Measurements from ENCODE around the gene IDH3A.

The IDH3A gene

DNA sequence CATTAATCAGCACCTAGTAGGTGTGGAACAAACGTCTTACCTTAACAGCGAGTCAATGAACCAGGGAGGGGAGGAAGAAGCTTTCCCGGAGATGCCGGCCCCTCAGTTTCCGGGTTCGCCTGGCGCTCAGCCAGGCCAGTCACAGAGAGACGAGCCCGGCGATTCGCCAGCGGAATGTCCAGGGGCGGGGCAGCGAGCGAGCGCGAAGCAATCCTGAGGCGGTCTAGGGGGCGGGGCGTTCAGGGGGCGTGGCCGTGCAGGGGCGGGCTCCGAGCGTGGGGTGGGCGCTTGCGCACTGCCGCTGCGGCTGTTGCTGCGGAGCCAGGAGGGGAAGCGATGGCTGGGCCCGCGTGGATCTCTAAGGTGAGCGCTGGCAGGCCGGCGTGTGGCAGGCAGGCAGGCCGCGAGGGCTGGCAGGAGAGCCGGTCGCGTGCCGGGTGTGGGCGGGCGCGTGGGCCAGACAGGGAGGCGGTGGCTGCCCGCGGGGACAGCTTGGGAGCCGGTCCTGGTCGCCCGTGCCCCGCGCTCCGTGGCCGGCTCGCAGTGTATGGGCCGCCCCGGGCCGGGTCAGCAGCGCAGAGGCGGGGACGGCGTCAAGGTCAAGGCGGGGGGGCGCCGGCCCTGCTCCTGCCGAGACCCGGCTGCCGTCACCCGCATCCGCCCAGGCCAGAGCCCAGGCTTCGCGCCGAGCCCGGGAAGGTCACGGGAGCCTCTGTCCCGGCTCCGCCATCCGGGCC is at the start of gene IDH3A:
Gene IDH3A, plus strand, starts transcription at position 295 of the 737 bp plus-strand sequence. Its CDS starts 42 bp downstream, at position 337.
- DNase-seq (ENCODE audit: low read depth): peak; percentile 95

DNA sequence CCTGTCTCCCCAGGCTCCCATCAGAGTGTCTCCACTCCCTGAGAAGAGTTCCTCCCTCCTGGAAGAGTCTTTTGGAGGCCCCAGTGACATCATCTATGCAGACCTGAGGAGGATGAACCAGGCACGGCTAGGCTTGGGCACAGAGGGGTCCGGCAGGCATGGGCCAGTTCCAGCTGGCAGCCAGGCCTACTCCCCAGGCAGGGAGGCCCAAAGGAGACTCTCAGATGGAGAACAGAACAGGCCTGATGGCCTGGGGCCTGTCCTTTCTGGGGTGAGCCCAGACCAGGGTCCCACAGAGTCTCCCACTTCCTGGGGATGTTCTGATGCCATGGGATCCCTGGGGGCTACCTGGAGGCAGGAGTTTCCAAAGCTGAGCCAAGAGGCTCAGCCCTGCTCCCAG is 48.3 kb upstream of the IDH3A start:
- DNase-seq (ENCODE audit: low read depth): no peak

DNA sequence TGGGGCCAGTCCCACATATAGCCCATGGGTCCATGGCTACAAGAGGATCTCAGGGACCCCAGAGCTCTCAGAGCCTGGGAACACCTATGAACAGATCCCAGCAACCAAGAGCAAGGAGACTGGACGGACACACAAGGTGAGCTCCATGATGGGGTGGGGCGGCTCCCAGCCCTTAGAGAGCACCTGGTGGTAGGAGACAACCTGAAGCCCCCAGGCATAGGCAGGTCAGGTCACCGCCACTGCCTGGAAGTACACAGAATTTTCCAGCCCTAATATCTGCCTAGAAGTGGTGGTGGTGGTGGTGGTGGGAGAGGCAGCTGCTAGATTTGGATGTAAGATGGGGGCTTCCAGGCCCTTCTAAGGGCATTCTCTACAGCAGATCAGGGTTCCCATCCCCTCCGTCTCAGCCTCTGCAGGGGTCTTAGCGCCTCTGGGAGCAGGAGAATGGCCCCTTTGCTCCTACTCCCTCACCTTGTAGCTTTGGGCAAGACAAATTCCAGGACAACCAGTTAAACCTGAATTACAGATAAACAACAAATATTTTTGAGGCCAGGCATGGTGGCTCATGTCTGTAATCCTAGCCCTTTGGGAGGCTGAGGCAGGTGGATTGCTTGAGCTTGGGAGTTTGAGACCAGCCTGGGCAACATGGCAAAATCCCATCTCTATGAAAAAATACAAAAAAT is 47.6 kb upstream of the IDH3A start:
- no peak for DNase-seq (ENCODE audit: low read depth)

DNA sequence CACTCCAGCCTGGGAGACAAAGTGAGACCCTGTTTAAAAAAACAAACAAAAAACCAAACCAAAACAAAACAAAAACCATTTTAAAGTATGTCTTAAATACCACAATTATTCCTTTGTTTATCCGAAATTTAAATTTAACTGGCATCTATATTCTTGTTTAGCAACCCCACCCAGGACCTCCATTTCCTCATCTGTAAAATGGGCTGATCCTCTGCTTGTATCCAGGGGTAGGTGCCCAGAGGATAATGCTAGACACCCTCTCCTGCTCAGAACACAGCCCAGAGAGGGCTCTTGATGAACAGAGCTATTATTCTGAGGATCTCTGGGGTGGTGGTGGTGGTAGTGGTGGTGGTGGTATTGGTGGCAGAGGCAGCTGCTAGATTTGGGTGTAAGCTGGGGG is 47.0 kb upstream of the IDH3A start:
- no peak for DNase-seq (ENCODE audit: low read depth)

DNA sequence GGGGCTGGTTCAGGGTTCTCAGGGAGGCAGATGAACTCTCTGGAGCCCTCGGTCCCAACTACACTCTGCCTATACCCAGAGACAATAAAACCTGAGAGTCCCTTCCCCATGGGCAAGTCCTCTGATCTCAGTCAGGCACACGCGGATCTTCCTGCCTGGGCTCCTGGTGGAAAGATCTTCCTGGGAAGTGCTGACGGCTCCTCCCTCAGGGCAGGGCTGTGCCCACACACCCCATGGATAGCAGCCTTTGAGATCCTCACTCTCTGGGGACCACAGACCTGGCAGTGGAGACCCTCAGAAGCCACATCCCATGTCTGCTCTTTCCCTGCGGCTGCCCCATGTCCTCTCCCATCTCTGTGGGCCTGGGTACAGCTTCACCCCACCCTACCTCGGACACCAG is 46.4 kb upstream of the IDH3A start:
- no peak for DNase-seq (ENCODE audit: low read depth)

DNA sequence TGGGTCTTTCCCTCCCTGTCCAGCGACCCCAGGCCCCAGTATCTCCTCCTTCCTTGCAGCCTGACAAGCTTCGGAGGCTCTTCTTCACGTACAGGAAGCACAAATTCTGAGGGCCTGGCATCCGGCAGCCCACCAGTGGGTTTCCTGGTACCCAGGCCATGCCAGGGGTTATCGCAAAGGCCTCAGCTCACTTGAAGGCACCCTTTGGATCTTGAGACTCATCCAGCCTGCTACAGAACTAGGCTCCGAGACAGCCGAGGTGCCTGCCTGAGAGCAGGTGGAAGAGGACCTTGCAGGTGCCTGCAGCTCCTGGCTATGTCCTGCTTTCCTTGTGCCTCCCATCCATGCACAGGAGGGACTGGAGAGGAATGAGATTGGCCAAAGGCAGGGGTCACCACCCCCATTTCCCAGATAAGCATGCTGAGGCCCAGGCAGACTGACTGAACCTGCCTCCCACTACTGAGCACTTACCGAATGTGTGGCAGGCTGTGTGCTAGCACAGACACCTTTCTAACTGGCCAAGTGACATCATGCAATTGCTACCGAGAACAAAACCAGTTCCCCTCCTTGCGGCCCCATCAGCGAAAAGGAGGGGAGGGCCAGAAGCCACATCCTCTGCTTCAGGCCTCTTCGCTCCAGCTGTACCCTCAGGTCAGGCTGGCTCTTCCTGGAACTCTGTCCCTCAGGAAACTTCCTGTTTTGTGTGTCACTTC is 45.6 kb upstream of the IDH3A start:
- DNase-seq (ENCODE audit: low read depth): no peak

DNA sequence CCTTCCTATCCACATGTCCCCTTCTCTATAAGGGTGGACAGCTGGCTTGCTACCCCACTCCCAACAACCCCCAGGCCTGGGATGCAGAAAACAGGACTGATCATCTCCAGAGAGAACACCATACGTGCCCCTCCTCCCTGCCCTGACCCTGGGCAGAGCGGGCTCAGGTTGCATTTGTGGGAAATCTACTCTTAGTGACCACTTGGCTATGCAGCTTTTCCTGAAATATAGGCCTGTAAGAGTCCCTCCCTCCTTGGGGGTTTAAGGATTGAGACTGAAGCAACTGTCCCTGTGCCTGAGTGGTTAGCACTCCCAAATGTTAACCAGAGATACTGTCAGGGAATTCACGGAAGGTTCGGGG is 45.1 kb upstream of the IDH3A start:
- no peak for DNase-seq (ENCODE audit: low read depth)

DNA sequence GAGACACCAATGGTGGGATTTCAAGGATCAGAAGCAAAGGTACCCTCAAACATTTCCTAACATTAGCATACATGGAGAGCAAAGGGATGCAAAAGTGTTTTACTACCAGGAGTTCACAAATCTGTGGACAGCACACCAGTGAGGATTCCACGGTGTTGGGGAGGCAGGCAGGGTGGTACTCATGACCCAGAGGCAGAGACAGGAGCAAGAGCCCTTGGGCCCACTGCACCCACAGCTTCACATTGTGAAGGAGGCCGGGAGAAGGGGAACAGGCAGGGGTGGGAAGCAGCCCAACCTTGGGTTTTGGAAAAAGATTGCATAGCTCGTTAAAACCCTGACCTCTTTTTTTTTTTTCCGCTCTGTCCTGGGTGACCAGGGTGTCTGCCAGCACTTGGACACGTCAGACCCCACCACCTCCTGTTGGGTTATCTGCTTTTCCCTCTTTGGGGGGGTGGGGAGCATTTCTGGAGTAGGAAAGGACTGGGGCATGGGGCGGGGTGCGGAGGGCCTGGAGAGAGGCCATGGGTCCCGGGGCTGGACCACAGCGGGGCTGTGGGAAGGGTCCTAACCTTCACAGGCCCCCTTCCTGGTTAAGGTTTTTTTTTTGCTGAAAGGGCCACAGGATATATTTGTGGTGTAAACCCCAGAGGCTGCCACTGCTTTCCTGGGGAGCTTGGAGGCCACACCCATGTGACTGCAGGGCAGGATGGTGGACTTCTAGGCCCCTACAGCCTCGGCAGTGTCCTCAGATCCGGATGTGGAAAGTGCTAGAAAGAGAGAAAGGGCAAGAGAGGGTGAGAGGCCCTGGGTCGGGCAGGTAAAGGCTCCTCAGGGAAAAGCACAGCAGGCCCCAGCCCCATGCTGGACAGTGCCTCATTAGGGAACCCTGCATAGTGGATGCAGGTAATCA is 44.3 kb upstream of the IDH3A start:
- no peak for DNase-seq (ENCODE audit: low read depth)

DNA sequence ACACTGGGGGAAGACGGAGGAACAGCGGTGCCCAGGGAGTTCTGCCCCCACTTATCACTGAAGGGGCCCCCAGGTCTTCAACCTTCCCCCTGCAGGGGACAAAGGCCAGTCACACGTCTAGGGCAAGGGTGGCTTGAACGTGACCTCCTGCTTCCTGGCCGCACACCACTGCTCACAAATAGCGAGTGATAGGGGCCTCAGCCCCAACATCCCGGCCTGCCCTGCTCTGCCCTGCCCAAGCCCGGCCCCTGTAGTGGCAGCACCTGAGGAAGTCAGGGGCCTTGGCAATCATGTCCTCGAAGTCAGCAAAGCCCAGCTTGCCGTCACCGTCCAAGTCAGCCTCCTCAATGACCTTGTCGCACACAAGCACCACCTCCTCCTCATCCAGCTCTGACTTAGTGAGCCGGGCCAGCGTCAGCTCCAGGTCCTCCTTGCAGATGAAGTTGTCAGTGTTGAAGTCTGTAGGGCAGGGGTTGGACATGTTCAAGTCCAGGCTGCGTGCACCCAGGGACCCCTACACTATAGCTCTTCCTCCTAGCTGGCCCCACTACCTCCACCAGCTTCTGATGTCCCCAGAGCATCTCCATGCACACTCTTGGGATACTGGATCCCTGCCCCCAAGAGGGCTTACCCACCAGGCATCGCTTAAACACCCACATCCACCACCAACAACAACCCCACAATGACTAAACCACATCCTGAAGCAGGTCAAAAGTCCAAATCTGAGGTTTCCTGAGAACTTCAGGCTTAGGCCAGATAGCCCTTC is 43.5 kb upstream of the IDH3A start:
- DNase-seq (ENCODE audit: low read depth): no peak

DNA sequence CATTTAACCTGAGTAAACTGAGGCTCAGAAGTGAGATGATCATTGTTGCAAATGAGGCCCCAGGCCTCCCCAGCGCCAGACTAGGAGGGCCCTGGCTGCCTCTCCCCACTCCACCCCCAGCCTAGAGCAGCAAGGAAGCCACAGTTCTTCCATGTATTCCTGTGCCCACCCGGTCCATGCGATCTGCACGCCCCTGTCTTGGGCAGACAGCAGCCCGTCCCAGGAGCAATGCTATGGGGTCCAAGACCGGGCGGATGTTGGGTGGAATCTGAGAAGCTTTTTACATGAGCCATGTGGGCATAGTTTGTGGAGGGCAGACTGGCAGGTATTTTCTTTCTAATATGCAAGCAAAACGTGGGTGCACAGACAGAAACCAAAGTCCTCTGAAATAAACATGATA is 41.7 kb upstream of the IDH3A start:
- DNase-seq (ENCODE audit: low read depth): no peak

DNA sequence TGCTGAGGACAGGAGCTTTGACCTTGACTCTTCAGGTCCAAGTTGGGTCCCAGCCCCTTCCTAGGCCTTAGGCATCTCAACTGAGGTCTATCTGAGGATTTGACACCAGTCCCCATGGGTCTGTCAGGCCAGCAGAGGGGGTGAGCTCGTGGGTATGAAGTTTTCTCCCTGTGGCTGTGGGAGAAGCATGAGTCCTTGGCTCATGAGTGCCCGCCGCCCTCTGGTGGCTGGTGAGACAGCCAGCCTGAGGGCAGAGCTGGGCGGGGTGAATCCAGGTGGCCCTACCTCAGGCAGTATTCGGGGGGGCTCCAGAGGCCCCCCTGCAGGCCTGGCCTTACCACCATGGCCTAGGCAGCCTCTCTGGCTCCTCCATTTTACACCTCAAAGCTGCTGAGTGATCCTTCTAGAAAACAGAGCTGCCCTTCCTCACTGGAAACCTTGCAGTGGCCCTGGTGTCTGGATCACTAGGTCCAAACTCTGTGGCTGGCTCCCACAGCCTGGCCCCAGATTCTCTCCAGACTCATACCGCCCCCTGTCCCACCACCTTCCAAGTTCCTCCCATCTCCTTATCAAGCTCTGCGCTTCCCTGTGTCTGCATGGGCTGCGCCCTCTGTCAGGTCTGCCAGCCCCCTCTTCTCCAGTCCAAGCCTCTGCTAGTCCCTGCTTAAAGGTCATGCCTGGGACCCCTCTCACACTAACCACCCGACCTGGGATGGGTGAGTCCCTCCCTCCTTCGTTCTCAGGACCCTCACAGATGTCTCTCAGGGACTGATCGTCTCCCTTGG is 40.7 kb upstream of the IDH3A start:
- DNase-seq (ENCODE audit: low read depth): peak; percentile 77

DNA sequence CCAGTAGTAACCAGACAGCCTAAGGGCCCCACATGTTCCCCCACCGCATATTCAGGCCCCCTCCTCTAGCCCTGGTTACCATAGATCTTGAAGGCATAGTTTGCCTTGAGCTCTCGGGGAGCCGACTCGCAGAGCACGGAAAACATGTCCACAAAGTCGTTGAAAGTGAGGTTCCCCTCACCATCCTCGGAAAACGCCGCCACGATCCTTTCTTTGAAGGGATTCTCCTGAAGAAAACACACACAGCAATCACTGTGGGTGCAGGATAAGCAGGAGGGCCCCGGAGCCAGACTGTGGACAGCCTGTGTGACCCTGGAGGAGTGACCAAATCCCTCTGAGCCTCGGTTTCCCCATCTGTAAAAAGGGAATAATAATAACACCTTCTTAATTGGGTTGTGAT is 40.0 kb upstream of the IDH3A start:
- no peak for DNase-seq (ENCODE audit: low read depth)

DNA sequence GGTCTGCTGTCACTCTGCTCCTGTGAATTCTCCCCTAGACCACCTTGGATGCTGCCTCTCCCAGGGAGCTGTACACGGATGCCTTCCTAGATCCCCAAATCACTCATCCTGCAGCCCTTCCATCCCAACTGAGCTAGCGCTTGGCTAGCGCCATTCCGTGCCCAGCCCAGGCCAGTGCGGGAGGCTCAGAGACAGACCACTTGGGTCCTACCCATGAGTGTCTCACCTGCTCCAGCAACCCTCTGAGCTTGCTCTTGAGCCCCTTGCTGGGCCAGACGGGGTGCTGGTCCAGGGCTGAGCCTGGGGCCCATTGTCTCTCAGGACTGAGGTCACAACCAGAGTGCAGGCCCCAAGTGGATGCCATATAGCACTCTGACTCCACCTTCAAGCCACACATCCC is 39.1 kb upstream of the IDH3A start:
- DNase-seq (ENCODE audit: low read depth): no peak

DNA sequence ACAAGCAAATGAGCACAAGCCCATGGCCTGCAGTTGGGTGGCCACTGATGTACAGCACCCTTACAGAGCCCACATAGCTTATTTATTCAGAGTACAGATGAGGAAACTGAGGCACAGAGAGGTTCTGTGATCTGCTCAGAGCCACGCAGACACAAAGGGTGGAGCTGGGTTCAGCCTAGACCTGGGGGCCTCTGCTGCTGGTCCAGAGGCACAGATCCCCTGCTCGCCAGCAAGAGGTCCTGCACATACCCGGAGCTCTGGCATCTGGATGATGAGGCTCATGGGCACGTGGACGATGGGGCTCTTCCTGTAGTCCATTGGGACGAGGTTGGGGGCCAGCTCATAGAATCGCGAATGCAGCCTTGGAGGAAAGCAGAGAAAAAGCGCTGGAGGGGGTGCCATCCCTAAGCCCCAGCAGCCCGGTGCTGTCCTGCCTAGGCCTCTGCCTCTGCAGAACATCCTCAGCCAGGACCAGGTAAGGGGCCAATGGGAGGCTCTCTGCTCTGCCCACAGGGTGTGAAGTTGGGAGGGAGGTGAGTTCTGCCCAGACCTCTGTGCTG is 38.2 kb upstream of the IDH3A start:
- DNase-seq (ENCODE audit: low read depth): no peak

DNA sequence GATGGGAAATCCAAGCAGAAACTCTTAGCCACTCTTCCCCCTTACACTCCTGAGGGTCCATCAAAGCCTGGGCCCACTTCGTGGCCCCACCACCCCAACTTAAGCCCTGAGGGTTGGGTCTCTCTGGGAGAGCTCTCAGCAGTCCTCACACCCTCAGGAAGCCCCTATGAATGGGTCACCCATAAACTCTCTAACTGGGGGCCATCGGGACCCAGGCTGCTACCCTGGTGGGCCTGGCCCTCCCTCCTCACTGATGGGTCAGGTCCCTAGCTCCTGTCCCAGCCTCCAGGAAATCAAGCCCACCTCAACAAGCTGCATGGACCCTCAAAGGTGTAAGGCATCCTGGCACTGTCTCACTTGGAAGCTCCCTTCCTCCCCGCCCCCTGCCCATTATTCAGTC is 37.4 kb upstream of the IDH3A start:
- no peak for DNase-seq (ENCODE audit: low read depth)

DNA sequence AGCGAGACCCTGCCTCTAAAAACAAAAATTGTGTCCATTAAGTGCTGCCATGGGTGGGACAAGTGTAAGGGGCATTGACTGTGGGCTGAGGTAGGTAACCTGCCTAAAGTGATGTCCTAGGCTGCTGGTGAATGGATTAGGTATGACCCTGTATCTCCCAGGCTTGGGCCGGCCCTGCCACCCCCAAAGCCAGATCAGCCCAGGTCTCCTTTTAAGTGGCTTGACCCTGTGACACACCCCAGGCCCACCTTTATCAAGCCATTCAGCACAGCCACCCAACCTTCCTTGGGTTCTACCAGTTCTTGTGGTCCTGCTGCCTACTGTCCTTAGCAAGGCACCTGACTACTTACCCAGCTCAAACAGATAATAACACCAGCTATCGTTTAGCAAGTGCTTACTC is 36.6 kb upstream of the IDH3A start:
- DNase-seq (ENCODE audit: low read depth): no peak

DNA sequence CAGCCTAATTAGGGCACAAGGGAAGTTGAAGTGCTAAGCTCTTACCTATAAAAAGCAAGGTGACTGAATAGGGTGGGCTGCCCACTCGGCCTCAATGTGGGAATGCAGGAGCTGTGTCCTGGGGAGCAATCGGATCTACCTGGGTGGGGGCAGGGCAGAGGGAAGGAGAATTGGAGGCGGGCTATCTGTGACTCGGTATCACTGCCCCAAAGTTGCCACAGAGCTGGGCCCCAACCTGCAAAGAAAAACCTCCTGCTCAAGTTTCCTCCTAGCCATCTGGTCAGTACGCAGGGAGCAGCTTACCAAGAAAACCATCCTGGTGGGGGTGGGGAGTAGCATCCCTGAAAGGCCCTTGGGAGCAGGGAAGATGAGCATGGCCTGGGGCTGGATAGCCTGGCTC is 28.6 kb upstream of the IDH3A start:
- no peak for DNase-seq (ENCODE audit: low read depth)

DNA sequence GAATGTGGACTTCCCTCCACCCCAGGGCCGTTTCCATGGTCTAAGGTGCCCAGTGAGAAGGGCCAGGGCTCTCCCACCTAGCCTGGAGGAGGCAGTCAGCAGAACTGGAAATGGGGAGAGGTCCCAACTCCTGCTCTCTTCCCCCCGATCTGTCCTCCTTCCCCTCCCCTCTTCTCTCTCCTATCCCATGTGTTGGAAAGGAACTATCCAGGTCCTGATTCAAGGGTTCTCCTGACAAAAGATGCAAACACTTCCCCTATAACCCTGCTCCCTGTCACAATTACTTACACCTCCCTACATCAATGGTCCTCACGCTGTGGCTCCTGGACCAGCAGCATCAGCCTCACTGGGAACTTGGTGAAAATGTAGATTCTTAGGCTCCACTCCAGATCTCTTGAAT is 23.9 kb upstream of the IDH3A start:
- no peak for DNase-seq (ENCODE audit: low read depth)

DNA sequence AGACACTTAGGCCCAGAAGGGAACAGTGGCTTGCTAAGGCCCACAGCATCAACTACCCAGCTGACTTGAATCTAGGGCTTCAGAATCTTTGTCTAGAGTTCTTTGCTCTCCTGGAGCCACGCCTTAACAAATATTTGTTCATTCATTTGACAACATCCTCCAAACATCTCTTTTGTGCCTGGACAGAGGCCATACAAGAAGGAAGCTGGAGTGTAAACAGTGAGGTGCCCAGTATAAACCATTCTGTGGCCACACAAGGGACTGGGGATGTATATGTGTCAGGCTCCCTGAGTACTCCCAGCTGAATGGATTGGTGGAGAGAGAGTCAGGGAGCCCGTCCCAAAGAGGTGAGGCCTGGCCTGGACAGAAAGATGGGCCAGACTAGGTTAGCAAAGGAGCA is 21.3 kb upstream of the IDH3A start:
- DNase-seq (ENCODE audit: low read depth): no peak

DNA sequence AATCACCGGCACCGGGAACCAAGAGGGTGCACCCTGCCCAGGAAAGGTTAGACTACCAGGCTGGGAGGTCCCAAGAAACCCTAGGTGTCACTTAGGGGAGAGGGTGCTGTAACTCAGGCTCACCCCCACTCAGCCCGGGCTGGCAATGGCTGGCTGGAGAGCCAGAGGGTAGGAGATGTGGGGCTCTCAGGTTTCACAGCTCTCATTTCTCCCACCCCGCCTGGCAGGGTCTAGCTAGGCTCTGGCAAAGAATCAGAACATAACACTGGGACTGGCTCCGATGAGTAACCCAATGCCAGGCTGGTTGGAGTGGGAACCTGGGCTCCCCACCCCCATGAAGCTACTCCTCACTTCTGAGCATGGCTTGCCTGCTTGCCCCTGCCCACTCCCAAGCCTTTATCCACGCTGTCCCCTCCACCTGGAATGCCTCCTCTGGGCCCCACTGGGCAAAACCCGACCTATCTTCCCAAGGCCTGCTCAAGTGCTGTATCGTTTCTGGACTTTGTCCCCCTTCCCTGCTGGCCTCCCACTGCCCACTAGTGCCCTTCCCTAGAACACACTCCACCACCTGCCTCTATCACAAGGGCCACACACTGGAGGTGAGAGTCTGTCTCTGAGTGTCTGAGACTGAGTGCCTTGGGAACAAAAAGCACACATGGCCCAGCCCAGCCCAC is 19.9 kb upstream of the IDH3A start:
- DNase-seq (ENCODE audit: low read depth): no peak
